ENCODE data around the gene ELOB.

Gene ELOB

DNA sequence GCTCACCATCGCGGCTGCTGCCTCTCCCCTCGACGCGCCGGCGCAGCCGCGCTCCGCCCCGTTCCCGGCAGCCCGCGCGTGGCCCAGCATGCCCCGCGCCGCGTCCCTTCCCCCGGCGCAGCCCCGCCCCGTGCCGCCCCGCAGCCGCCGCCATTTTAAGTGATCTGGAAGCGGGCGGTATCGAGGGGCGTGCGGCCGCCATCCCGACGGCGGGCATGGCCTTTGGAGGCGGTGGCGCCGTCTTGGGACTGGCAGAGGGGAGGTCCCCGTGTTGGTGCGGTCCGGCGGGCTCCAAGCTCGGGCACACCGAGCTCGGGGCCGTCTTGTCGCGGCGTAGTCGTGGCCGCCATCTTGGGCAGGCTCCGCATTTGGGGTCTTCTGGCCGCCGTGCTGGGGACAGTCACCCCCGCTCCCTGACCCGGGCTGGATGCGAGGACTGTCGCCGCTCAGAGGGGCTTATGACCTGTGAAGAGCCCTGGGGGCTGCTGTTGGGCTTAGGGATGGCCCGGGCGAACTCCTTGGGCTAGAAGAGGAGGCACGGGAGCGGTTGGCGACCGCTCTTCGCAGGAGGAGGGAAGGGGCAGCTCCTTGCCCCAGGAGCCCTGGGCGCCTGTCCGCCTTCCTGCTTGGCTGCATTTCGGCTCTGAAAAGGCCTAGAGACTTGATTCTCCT is at the start of gene ELOB:
Gene ELOB, minus strand, starts transcription at position 50 of the 672 bp plus-strand sequence. Its CDS starts 41 bp downstream, at position 9.
- peak; percentile 89 for DNase-seq

DNA sequence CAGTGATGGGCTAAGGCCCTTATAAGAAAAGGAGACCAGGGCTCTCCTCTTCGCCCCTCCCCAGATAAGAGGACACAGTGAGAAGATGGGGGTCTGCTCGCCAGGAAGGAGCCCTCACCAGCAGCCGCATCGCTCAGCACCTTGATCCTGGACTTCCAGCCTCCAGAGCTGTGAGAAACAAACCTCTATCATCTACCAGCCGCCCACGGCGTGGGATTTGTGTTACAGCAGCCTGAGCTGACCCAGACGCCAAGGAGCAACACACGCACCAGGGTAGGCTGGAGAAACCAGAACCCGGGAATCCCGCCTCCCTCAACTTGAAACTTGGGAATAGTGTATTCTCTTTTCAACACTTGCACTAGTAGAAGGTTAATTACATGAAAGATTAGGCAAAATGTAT is 48.8 kb upstream of the ELOB start:
- no peak for DNase-seq

DNA sequence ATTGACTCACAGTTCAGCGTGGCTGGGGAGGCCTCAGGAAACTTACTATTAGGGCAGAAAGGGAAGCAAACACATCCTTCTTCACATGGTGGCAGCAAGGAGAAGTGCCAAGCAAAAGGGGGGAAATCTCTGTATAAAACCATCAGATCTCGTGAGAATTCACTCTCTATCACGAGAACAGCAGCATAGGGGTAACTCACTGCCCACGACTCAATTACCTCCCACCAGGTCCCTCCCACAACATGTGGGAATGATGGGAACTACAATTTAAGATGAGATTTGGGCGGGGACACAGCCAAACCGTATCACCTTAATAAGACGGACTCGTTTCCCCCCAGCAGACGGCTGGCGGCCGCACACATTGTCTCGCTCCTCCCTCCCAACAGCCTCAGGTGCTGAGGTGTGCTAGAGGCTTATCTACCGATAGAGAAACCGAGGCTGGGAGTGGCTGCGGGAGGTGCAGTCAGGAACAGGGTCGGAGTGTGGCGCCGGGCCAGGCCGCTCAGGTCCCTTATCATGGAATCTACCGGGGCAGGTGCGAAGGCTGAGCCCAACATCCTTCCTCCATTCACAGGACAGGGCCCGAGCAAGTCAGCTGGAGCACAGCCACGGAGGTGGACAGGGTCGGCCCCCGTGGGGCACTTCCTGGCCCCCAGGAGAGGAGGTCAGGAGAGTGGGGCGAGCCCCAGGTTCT is 48.1 kb upstream of the ELOB start:
- DNase-seq: no peak

DNA sequence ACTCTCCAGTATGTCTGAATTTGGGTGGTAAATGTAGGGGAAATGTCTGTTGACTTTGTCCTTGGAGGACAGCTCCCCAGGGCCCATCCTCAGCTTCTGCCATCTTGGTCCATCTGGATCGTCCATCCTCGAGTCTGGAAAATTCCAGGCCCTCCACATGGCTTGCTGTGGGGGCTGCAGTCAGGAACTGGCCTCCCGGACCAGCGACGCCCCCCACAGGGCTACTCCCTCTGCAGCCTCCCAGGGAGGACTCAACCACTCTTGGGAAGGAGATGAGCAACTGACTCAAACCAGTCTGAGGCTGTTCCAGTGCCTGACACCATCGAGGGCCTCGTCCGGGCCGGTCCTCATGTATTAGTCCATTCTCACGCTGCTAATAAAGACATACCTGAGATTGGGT is 47.5 kb upstream of the ELOB start:
- no peak for DNase-seq

DNA sequence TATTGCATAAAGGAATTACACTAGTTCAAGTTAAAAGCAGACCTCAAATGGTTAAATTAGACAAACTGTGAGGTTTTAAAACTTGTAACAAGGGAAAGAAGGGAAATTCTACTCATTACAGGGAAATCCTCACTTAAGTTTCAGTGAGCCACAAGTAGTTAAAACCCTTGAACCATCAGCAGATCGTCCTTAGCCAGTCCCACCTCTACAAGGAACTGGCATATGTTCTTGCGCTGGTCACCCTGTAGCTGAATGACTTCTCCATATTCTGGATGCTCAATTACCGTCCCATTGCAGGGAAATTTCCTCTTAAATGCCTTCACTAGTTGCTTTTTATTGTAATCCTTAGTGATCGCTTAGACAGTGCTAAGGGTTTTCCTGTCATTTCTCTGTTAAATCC is 45.4 kb upstream of the ELOB start:
- no peak for DNase-seq

DNA sequence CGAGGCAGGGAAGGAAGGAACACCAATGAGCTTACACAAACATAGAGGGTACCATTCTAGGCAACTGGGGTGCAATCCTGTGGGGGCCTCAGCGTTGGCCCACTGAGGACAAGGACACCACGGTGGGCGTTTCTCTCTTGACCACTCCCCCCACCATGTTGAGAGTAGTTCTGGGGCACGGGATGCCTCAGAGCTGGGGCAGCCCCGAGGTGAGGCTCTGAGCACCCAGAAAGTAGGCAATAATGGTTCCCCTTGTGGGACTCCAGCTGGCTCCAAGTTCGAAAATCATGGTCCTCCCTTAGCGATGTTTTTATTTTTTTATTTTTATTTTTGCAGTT is 45.0 kb upstream of the ELOB start:
- no peak for DNase-seq

DNA sequence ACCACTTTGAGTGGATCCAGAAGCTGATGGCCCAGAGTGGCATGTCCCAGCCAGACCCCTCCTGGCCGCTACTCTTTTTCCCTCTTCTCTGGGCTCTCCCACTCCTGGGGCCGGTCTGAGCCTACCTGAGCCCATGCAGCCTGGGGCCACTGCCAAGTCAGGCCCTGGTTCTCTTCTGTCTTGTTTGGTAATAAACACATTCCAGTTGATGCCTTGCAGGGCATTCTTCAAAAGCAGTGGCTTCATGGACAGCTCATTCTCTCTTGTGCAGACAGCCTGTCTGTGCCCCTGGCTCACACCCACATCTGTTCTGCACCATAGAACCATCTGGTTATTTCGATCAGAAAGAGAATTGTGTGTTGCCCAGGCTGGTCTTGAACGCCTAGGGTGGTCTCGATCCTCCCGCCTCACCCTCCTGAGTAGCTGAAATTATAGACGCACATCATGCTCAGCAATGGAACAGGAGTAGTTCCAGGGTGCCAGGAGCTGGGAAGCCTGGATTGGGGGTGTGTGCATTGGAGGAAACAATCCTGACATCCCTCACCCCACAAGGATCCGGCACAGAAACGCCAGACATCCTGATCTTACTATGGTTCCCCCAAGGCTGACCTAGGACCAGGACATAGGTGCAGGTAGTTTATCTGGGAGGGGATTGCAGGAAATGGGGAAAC is 44.5 kb upstream of the ELOB start:
- no peak for DNase-seq

DNA sequence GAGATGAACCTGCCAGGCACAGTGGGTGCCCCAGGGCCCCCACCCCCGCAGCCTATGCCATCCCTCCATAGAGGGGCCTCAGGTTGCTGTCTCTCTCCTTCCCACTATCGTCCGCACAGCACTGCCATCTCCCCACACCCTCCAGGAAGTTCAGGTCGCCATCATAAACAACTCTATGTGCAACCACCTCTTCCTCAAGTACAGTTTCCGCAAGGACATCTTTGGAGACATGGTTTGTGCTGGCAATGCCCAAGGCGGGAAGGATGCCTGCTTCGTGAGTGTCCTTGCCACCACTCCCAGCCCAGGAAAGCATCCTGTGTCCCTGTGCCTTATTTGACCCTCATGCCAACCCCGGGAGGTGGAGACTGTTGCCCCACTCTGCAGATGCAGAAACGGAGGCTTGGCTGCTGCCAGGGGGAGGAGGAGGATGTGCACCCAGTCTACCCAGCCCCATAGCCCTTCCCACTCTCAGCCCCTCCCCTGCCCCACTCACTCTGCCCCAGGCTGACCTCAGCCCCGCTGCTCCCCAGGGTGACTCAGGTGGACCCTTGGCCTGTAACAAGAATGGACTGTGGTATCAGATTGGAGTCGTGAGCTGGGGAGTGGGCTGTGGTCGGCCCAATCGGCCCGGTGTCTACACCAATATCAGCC is 43.9 kb upstream of the ELOB start:
- DNase-seq: no peak

DNA sequence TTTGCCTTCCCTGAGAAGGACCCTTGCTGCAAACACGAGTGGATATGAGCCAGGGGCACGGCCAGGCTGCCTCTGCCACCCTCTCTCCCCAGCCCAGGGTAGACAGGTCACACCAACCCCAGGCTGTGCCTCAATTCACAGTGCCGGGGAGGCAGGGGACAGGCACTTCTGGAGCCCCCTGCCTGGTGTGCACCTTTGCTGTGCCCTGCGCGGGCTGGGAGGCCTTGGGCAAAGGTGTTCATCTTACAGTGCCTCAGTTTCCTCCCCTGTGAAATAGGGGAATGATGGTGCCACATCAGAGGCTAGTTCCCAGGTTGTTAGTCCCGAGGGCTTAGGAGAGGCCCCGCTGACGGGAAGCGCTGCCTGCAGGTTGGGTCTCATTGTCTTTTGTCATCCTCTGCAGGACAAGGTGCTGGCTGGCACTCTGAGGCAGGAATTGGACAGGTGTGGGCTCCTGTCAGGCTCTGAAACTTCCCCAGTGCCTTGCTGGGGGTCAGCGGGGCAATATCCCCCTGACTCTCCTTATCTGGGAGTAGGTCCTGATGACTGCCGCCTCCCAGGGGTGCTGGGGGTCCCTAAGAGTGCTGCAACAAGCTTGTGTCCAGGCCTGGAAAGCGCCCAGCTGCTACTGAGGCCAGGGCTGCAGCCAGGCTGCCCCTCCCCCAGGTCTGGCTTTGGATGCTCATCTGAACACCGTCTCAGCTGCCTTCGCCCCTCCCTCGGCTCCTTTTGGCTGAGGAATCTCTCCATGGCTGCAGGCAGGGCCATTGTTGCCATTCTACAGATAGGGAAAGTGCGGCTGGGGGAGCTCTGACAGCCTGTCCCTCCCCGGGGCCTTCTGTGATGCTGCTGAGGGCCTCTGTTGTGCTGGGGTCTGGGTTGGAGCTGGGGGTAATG is 43.1 kb upstream of the ELOB start:
- DNase-seq: no peak

DNA sequence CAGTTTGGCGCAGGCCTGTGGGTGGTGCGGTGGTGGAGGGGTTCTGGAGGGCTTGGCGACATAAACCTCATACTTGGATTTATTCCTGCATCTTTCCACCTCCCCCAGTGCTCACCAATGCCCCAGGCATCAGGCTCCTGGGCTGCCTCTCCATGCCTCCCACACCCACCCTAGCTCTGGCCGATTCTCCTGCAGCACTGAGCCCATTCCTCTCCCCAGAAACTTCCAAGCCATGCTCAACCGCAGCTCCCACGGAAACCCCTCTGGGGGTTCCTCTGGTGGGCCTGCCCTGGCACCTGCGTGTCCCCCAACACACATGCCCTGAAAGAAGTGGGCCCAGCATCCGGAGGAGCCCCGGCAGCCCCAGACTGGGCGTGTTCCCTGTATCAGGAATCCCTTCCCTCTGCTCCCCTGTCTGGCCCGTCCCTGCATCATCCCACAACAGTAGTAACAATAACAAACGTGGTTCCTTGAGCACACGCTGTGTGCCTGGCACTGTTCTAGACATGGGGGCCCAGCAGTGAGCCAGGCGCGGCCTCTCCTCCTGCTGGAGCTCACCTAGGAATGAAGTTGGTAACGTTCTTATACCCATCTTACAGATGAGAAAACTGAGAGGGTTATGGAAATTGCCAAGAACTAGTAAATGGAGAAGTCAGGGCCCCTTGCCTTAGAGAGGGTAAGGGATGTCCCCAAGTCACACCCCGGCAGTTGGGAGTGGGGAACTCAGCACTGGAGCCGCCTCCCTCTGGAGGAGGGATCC is 42.3 kb upstream of the ELOB start:
- no peak for DNase-seq

DNA sequence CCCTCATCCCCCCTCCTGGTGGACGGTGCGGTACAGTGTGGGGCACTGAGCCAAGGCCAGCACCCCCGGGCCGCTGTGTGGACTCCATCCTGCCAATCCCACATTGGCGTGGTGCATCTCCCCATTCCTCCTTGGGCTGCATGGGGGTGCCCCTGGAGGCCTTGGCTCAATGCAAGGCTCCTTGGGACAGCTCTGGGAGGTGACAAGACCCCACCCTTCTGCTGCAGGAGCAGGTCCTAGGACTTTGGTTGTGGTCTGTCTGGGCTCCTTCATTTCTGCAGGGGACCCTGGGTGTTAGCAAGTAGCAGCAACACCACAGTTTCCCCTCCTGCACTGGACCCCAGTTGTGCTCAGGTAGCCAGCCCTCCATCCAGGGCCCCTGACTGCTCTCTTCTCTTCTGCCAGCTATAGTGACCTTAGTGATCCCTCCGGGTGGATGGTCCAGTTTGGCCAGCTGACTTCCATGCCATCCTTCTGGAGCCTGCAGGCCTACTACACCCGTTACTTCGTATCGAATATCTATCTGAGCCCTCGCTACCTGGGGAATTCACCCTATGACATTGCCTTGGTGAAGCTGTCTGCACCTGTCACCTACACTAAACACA is 41.3 kb upstream of the ELOB start:
- no peak for DNase-seq

DNA sequence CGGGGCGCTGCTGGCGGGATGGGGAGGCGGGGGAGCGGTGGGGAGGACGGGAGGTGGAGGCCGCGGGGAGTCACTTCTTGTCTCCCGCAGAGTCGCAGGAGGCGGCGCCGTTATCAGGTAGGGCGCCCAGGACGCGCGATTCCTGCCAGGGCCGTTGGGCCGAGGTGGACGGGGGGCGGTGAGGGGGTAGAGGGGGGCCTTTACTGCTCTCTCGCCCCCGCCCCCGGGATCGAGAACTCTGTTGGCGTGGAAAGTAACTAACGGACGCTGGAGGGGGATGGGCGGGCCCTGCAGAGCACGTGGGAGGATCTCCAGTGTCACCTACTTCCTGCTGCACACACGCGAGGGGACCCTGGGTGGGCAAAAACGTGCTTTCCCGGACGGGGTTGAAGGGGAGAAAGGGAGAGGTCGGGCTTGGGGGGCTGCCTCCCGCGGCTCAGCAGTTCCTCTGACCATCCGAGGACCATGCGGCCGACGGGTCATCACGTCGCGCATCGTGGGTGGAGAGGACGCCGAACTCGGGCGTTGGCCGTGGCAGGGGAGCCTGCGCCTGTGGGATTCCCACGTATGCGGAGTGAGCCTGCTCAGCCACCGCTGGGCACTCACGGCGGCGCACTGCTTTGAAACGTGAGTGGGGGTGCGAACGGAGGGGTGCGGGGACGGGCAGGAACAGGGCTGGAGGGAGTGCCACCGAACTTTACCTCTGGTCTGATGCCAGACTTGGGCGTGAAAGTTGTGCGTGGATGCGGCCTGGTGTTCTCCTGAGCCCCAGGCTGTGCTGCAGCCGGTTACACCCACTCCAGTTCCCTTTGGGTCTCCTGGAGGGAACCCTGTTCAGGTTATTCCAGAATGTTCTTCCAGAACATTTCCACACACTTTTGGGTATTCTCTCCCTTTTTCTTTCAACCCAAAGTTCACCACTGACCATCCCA is 40.5 kb upstream of the ELOB start:
- no peak for DNase-seq

DNA sequence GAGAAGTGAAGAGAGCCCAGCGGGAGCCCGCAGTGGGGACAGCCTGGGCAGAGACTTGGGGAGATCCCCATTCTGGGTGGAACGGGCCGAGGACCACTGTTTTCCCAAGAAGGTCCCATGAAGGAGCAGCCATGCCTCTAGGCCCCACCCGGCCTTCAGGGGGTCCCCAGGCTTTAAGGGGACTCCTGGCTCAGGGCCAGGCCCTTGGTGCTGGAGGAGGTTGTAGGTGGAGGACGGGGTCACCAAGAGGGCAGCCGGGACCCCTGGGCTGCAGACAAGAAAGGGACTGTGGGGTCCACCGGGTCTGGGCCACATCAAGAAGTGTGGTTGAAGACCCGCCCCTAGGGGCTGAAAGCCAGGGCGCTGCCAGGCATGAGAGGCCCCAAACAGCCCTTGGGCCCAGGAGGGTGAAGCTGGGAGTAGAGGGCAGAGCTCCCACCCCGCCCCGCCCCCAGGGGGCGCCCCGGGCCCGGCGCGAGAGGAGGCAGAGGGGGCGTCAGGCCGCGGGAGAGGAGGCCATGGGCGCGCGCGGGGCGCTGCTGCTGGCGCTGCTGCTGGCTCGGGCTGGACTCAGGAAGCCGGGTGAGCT is 39.8 kb upstream of the ELOB start, which contains the start of gene PRSS21:
Gene PRSS21, plus strand, starts transcription at position 487 of the 589 bp plus-strand sequence. Its CDS starts 32 bp downstream, at position 519.
- peak; percentile 15 for DNase-seq

DNA sequence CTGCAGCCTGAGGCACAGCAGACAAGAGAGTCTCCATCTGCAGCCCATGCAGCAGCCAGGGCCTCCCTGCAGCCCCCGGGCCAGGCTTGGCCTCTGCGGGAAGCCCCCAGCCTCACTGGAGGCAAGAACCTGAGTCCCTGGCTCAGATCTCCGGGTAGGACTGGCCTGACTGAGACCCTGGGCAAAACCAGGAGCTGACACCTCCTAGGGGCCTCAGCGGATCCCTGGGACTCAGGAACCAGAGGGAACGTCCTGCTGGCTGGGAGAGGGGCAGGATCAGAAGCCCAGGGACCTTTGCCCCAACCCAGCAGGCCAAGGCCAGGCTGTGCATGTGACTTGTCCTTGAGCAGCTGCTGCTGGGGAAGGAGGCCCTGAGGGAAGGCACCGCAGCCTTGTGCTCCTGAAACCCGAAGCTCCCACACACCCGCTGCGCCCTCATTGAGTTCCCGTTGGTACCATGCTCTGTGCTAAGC is 38.3 kb upstream of the ELOB start:
- DNase-seq: no peak

DNA sequence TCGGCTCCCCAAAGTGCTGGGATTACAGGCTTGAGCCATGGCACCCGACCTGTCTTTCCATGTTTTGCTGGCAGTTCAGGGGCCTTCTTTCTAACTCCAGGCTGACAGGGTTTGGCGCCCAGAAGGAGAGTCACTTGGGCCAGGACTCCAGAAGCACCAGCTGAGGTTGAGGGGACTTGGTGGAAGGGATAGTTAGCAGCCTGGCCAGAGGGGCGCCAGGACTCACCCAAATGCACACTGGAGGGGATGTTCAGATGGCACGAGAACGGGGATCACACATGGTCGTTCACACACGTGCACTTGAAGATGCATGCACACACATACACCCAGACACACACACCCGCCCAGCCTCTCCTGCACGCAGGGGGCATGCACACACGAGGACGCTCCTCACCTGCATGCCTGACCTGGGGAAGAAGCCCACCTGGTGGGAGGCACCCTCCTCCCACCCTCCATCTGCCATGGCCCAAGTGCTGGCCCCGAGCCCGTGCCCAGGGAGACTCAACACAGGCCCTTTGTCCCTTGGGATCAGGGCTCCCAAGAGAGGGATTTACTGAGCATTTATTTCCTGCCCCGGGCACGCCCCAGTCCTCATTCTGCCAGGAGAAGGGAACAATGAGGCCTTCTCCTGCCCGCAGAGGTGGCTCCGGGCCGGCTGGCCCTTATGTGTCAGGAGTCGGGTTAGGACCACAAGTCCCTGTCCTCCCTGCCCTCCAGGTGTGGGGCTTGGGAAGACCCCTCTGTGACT is 37.6 kb upstream of the ELOB start:
- no peak for DNase-seq

DNA sequence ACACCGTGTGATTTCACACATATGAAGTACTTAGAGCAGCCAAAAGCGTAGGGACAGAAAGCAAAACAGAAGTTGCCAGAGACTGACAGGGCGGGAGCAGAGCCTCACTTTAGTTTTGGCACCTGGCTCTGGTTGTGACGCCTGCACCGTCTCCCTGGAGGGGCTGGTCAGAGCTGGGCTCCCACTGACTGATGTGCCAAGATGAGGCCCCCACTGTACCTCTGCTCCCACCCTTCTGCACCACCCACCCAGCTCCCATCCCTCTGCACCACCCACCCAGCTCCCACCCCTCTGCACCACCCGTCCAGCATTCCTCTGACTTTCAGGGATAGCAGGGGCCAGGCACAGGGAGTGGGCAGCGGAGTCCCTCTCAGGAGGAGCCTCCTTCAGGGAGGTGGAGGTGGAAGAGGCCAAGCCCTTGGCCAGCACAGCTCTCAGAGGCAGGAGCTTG is 36.7 kb upstream of the ELOB start:
- DNase-seq: peak; percentile 15

DNA sequence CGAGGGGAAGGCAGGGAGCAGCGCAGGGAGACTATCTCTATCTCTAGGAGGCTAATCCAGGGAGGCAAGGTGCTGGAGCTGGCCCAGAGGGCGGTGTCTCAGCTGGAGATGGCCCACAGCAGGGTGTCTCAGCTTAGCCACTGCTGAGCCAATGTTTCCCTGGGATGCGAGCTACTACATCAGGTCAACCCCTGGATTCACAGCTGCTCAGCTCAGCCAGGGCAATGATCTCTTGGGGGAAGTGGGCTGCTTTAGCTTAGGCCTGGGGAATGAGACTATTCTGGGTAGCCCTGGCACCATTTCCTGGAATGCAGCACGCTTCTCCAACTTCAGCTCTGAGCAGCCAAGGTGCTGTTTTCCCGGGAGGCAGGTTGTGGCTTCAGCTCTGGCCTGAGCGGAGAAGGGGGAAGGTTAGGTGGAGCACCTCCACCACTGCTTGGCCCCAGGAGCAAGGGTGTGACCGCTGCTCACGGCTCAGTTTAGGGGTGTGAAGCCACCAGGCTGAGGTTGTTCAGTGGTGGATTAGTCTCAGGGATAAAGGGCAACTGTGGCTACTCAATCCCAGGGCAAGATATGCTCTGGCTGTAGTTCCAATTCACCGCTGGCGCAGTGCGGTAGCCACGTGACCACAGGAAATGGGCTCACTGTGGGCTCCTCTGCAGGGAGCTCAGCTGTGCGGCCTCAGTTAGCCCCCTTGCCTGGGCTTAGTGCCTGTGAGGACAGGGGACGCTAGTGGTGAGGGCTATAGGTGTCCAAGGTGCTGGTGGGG is 34.8 kb upstream of the ELOB start:
- no peak for DNase-seq

DNA sequence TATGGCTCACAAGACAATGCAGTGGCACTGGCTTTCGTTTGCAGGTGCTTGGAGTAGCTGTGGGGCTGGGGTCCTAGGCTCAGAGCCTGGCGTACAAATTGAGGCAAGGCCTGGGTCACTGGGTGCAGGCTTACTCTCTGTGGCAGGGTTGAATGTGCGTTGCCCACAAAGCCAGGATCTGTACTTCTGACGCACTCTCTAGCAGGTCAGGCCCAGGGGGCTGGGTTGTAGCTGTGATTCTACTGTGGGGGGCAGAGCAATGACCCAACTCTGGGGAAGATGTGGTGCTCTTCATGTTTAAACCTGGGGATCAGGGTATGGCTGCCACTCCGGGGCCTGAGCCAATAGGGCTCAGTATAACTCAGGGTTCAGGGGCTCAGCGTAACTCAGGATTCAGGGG is 33.6 kb upstream of the ELOB start:
- no peak for DNase-seq
